ENCODE data around the gene CLECL1.

The CLECL1 gene

DNA sequence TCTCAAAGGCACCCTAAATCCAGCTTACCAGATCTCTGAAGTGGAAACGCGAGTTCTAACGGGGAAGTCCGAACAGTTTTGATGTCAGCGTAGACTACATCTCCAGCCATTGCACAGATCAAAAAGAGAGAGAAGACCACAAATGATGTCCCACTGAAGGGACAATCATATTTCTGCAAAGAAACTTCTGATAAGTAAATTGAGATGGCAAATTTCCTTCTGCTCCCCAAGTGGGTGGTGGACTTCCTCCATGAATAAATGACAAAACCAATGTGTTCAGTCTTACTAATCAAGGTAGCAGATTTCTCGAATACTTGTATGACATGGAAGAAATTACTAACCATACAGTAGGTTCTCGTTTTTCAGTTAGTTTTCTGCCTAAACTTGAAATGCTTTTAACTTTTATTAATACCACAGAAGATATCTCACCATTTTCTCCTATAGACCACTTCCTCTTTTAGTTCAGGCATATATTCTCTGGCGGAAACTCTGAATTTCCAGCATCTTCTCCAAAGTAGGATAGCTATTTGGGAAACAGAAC is at the start of gene CLECL1:
Gene CLECL1 (minus strand): TSS at position 177 of the 541 bp plus-strand sequence.
- H3K4me1 Mint-ChIP-seq, result peaks cover 28% of the 10 kb centered on the region
- ATAC-seq, result peak; percentile 75
- peaks cover 28% of the 10 kb centered on the region for H3K36me3 Mint-ChIP-seq
- H3K27ac Mint-ChIP-seq, result peak within 1 kb of the TSS; percentile 81
- no peaks in the 10 kb centered on the region for H3K27me3 Mint-ChIP-seq
- no peaks in the 10 kb centered on the region for H3K9me3 Mint-ChIP-seq
- peak within 1 kb of the TSS; percentile 94 for H3K4me3 Mint-ChIP-seq

- no peaks in the 10 kb centered on the region for H3K9me3 Mint-ChIP-seq
- no peak for ATAC-seq
- H3K4me1 Mint-ChIP-seq, result peaks cover 25% of the 10 kb centered on the region
- no peaks in the 10 kb centered on the region for H3K27me3 Mint-ChIP-seq
- no peak overlapping the region for H3K27ac Mint-ChIP-seq
- H3K4me3 Mint-ChIP-seq, result no peak overlapping the region
- no peaks in the 10 kb centered on the region for H3K36me3 Mint-ChIP-seq
These were observed 48.5 kb upstream of the CLECL1 start for GRCh38 chr12:9781360-9781759.

DNA sequence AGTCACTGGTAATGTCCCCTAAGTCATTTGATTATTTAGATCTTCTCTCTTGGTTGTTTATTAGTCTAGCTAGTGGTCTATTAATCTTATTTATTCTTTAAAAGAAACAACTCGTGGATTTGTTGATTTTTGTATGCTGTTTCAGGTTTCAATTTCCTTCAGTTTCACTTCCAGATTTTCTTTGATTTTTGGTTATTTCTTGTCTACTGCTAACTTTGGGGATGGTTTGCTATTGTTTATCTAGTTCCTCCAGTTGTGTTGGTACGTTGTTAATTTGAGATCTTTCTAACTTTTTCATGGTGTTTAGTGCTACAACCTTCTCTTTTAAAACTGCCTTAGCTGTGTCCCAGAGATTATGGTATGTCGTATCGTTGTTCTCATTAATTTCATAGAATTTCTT is 46.3 kb upstream of the CLECL1 start:
- H3K4me1 Mint-ChIP-seq, result peaks cover 25% of the 10 kb centered on the region

GRCh38 chr12:9776781-9777180 is 43.9 kb upstream of the CLECL1 start:
- peaks cover 25% of the 10 kb centered on the region for H3K4me1 Mint-ChIP-seq
- no peak overlapping the region for H3K27ac Mint-ChIP-seq
- no peaks in the 10 kb centered on the region for H3K36me3 Mint-ChIP-seq
- H3K27me3 Mint-ChIP-seq, result no peaks in the 10 kb centered on the region
- no peak overlapping the region for H3K4me3 Mint-ChIP-seq
- H3K9me3 Mint-ChIP-seq, result no peaks in the 10 kb centered on the region
- ATAC-seq, result no peak

More for the DNA sequence above, 46.3 kb upstream of the CLECL1 start:
- no peaks in the 10 kb centered on the region for H3K27me3 Mint-ChIP-seq
- no peak overlapping the region for H3K27ac Mint-ChIP-seq
- no peaks in the 10 kb centered on the region for H3K36me3 Mint-ChIP-seq
- no peak for ATAC-seq
- no peak overlapping the region for H3K4me3 Mint-ChIP-seq
- no peaks in the 10 kb centered on the region for H3K9me3 Mint-ChIP-seq

DNA sequence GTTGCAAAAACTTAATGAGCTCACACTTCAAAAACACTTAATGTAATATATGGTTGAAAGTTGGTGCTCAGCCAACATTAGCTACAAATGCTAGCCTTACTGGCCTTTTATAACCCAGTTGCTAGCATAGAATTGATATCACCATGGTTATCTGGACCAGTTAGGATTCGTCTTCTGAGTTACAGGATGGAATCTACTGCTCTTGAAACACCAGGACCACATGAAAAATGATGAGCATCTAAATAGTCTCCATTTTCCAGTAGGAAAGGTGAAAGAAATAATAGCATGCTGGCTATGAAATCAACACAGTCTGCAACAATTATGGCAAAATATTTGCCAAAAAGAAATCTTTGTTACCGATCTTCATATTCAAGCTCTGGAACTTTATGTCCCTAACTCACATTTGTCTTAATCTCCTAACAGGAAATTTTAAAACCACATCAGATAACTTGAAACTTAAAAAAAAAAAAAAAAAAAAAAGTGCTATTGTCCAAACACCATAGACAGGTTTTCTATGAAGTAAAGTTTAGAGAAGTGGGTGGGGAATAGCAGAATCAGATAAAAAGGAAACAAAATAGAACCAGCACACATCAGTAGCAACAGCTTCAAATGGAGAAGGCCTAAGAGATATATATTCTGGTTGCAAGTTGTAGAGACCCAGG is 40.5 kb upstream of the CLECL1 start:
- H3K36me3 Mint-ChIP-seq, result no peaks in the 10 kb centered on the region
- H3K4me1 Mint-ChIP-seq, result peaks cover 18% of the 10 kb centered on the region
- H3K9me3 Mint-ChIP-seq, result no peaks in the 10 kb centered on the region
- no peak overlapping the region for H3K27ac Mint-ChIP-seq
- no peaks in the 10 kb centered on the region for H3K27me3 Mint-ChIP-seq
- H3K4me3 Mint-ChIP-seq, result no peak overlapping the region
- no peak for ATAC-seq

DNA sequence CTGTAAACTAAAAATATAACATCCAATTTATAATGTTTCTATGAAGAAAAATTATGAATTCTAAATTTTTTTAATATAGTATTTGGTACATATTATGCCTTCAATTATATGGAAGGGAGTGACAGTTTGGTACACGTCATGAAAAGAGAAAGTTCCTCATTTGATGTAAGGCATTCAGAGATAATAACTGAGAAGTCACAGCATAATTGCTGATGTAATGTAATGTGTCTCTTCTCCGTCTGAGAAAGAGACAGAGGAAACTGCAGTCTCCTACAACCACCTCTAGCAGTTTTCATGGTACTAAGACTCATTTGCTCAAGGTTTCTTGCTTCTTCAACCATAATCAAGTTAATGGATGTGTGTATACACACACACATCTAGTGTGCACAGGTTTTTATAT is 30.1 kb upstream of the CLECL1 start:
- Mint-ChIP-seq H3K36me3 (peaks cover 14% of the 10 kb centered on the region), H3K9me3 (no peaks in the 10 kb centered on the region), H3K27ac (no peak overlapping the region), H3K27me3 (no peaks in the 10 kb centered on the region), H3K4me1 (peaks cover 60% of the 10 kb centered on the region), H3K4me3 (no peak overlapping the region)
- no peak for ATAC-seq

DNA sequence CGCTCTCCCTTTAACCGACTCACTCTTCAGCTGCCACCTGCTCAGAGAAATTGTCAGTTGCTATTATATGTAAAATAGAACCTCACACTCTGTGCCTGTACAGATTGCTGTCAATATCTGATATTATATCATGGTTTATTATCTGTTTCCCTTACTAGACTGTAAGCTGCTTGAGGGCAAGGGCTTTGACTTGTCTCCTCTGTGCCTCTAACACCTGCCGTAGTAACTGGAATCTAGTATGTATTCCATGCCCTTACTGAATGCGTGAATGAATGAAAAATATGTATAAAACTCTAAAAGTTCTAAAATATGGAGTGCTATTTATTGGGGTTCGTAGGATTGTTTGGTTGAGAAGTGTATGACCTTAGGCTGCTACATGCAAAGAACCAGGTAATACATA is 29.5 kb upstream of the CLECL1 start:
- no peaks in the 10 kb centered on the region for H3K9me3 Mint-ChIP-seq
- peaks cover 63% of the 10 kb centered on the region for H3K4me1 Mint-ChIP-seq
- no peaks in the 10 kb centered on the region for H3K27me3 Mint-ChIP-seq
- no peak overlapping the region for H3K4me3 Mint-ChIP-seq
- peak overlapping the region; percentile 83 for H3K27ac Mint-ChIP-seq
- H3K36me3 Mint-ChIP-seq, result peaks cover 20% of the 10 kb centered on the region
- no peak for ATAC-seq

DNA sequence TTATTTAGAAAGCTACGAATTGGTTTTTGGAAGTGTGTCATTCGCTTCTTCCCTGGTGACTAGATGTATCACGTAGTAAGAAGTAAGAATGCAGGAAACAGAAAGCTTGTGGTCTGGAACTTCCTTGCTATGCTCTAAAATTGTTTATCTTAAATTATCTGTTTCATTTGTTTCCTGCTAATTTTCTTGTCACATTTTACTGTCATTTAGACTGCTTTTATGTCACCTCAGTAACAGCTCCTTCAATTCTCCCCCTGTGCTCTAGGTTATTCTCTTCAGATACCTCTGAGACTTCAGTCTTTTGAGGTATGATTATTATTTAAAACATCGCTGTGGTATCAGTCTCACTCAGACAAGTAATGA is 28.5 kb upstream of the CLECL1 start:
- no peaks in the 10 kb centered on the region for H3K27me3 Mint-ChIP-seq
- H3K4me1 Mint-ChIP-seq, result peaks cover 67% of the 10 kb centered on the region

GRCh38 chr12:9760699-9761418 is 28.0 kb upstream of the CLECL1 start, which contains the start of gene CD69:
Gene CD69, minus strand, starts transcription at chr12:9760901. Its CDS starts 81 bp downstream, at chr12:9760820.
- Mint-ChIP-seq H3K36me3 (peaks cover 32% of the 10 kb centered on the region), H3K27me3 (no peaks in the 10 kb centered on the region), H3K4me3 (peak within 1 kb of the TSS; percentile 92), H3K27ac (peak within 1 kb of the TSS; percentile 83), H3K9me3 (no peaks in the 10 kb centered on the region), H3K4me1 (peaks cover 72% of the 10 kb centered on the region)
- peak; percentile 87 for ATAC-seq

More for the DNA sequence above, 28.5 kb upstream of the CLECL1 start:
- Mint-ChIP-seq H3K4me3 (peak overlapping the region; percentile 92), H3K36me3 (peaks cover 27% of the 10 kb centered on the region), H3K9me3 (no peaks in the 10 kb centered on the region), H3K27ac (peak overlapping the region; percentile 83)
- ATAC-seq, result no peak

- H3K9me3 Mint-ChIP-seq, result no peaks in the 10 kb centered on the region
These were observed 27.2 kb upstream of the CLECL1 start for GRCh38 chr12:9760120-9760519.

DNA sequence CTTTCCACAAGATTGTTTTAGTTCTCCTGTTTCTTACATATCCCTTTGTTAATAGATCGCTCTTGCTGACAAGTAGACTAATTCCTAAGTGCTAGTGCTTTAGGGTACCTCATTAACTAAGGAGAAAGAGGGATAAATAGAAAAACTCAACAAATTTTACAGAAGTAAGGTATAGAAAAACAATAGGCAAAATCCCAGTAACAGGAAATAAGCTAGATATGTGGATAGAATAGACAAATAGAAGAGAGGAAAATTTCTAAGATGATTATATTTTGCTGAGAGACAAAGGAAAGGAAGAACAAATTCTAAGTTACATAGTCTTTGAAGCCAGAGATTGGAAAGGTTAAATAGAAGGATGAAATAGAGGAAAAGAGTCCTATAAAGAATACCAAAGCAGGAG is 26.8 kb upstream of the CLECL1 start:
- Mint-ChIP-seq H3K36me3 (peaks cover 41% of the 10 kb centered on the region), H3K27me3 (no peaks in the 10 kb centered on the region), H3K27ac (peak overlapping the region; percentile 83), H3K9me3 (no peaks in the 10 kb centered on the region), H3K4me1 (peaks cover 69% of the 10 kb centered on the region), H3K4me3 (peak overlapping the region; percentile 92)
- no peak for ATAC-seq

More at GRCh38 chr12:9760120-9760519, 27.2 kb upstream of the CLECL1 start:
- no peaks in the 10 kb centered on the region for H3K27me3 Mint-ChIP-seq
- H3K4me3 Mint-ChIP-seq, result peak overlapping the region; percentile 92
- no peak for ATAC-seq
- peak overlapping the region; percentile 83 for H3K27ac Mint-ChIP-seq
- peaks cover 39% of the 10 kb centered on the region for H3K36me3 Mint-ChIP-seq
- peaks cover 73% of the 10 kb centered on the region for H3K4me1 Mint-ChIP-seq

GRCh38 chr12:9758119-9758518 is 25.2 kb upstream of the CLECL1 start:
- no peaks in the 10 kb centered on the region for H3K27me3 Mint-ChIP-seq
- no peaks in the 10 kb centered on the region for H3K9me3 Mint-ChIP-seq
- peaks cover 67% of the 10 kb centered on the region for H3K4me1 Mint-ChIP-seq
- H3K36me3 Mint-ChIP-seq, result peaks cover 50% of the 10 kb centered on the region
- peak overlapping the region; percentile 92 for H3K4me3 Mint-ChIP-seq
- peak overlapping the region; percentile 83 for H3K27ac Mint-ChIP-seq
- ATAC-seq, result no peak

GRCh38 chr12:9757433-9758025 is 24.6 kb upstream of the CLECL1 start:
- H3K9me3 Mint-ChIP-seq, result no peaks in the 10 kb centered on the region
- peak overlapping the region; percentile 92 for H3K4me3 Mint-ChIP-seq
- no peak for ATAC-seq
- H3K27ac Mint-ChIP-seq, result peak overlapping the region; percentile 83
- H3K4me1 Mint-ChIP-seq, result peaks cover 68% of the 10 kb centered on the region
- no peaks in the 10 kb centered on the region for H3K27me3 Mint-ChIP-seq
- peaks cover 55% of the 10 kb centered on the region for H3K36me3 Mint-ChIP-seq

DNA sequence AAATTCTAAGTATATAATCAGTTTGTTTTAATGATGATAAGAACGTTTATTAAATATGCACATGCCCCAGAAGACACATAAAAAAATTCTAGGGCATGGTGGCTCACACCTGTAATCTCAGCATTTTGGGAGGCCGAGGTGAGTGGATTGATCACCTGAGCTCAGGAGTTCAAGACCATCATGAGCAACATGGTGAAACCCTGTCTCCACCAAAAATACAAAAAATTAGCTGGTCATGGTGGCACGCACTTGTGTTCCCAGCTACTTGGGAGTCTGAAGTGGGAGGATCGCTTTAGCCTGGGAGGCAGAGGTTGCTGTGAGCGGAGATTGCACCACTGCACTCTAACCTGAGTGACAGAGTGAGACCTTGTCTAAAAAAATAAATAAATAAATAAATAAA is 23.8 kb upstream of the CLECL1 start:
- Mint-ChIP-seq H3K27me3 (no peaks in the 10 kb centered on the region), H3K36me3 (peaks cover 57% of the 10 kb centered on the region), H3K4me3 (peak overlapping the region; percentile 56), H3K9me3 (peaks cover under 1% of the 10 kb centered on the region), H3K27ac (peak overlapping the region; percentile 40), H3K4me1 (peaks cover 62% of the 10 kb centered on the region)
- ATAC-seq, result no peak

DNA sequence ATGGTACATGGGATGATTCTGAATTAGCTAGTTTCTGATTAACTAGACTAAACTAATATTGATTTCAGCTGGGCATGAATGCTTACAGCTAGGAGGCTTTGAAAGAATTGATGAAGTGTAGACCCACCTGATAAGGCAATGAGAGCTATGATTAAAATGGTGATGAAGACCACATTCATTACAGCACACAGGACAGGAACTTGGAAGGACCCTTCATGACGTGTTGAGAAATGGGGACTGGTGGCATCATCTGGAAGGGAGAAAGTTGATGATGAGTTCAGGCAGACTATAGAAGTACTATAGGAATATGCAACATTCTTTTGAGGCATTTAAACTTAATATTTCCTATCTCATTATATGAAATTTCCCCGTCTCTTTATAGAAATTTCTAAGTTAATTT is 23.3 kb upstream of the CLECL1 start:
- Mint-ChIP-seq H3K27me3 (no peaks in the 10 kb centered on the region), H3K4me1 (peaks cover 61% of the 10 kb centered on the region), H3K4me3 (no peak overlapping the region), H3K36me3 (peaks cover 61% of the 10 kb centered on the region), H3K27ac (peak overlapping the region; percentile 40), H3K9me3 (peaks cover 2% of the 10 kb centered on the region)
- no peak for ATAC-seq
